ENCODE measurements around the gene BTBD2.

Gene BTBD2

DNA sequence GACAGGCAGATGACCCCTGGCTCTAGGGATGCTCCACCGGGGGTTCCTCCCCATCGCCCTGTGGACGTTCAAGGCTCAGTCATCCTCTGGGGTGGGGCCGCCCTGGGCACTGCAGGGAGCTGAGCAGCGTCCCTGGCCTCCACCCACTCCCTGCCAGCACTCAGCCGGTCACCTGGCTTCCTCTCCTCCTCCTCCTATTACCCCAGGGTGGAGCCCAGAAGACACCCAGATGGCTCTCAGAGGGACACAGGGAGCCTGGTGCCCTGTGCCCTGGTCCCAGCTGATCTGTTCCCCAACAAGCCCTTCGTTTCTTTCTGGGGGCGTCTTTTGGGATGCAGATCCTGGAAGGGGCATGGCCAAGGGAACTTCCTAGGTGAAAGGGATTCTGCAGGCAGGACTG lies 39.2 kb upstream of the BTBD2 start:
- no peaks in the 10 kb centered on the region for H3F3A ChIP-seq (ENCODE audit: low read depth)
- H2AFZ ChIP-seq (ENCODE audit: low read length) = no peak overlapping the region
- no peaks in the 10 kb centered on the region for H3K9me2 ChIP-seq (replicated peaks; ENCODE audit: low read depth, low read length)
- peak overlapping the region; percentile 48 for H3K4me3 ChIP-seq (ENCODE audit: low read length, poor library complexity, severe bottlenecking)
- H4K20me1 ChIP-seq (ENCODE audit: insufficient read depth, low read length, poor library complexity, severe bottlenecking) = peaks cover 10% of the 10 kb centered on the region
- H3K27me3 ChIP-seq (ENCODE audit: insufficient read depth, low read length, poor library complexity, severe bottlenecking) = no peaks in the 10 kb centered on the region
- H3K9ac ChIP-seq (ENCODE audit: low read depth, low read length, poor library complexity, severe bottlenecking) = no peak overlapping the region
- TF ChIP-seq, protein P1, sequence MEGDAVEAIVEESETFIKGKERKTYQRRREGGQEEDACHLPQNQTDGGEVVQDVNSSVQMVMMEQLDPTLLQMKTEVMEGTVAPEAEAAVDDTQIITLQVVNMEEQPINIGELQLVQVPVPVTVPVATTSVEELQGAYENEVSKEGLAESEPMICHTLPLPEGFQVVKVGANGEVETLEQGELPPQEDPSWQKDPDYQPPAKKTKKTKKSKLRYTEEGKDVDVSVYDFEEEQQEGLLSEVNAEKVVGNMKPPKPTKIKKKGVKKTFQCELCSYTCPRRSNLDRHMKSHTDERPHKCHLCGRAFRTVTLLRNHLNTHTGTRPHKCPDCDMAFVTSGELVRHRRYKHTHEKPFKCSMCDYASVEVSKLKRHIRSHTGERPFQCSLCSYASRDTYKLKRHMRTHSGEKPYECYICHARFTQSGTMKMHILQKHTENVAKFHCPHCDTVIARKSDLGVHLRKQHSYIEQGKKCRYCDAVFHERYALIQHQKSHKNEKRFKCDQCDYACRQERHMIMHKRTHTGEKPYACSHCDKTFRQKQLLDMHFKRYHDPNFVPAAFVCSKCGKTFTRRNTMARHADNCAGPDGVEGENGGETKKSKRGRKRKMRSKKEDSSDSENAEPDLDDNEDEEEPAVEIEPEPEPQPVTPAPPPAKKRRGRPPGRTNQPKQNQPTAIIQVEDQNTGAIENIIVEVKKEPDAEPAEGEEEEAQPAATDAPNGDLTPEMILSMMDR (conservative IDR thresholded peaks at IDR 0.05; ENCODE audit: low read length) = no peak
- no peak for TF ChIP-seq EZH2phosphoT487 (IDR thresholded peaks at IDR 0.05; ENCODE audit: borderline replicate concordance)
- no peaks in the 10 kb centered on the region for H3K36me3 ChIP-seq (ENCODE audit: insufficient read depth, low read length)
- H3K79me2 ChIP-seq (ENCODE audit: insufficient read depth, low read length) = peaks cover 45% of the 10 kb centered on the region
- H3K9me3 ChIP-seq (ENCODE audit: insufficient read depth, low read depth, low read length) = no peaks in the 10 kb centered on the region
- H3K4me2 ChIP-seq (ENCODE audit: low read depth, low read length, poor library complexity, severe bottlenecking) = peak overlapping the region; percentile 27
- peaks cover 48% of the 10 kb centered on the region for H3K4me1 ChIP-seq (ENCODE audit: insufficient read depth, low read length, poor library complexity, severe bottlenecking)

DNA sequence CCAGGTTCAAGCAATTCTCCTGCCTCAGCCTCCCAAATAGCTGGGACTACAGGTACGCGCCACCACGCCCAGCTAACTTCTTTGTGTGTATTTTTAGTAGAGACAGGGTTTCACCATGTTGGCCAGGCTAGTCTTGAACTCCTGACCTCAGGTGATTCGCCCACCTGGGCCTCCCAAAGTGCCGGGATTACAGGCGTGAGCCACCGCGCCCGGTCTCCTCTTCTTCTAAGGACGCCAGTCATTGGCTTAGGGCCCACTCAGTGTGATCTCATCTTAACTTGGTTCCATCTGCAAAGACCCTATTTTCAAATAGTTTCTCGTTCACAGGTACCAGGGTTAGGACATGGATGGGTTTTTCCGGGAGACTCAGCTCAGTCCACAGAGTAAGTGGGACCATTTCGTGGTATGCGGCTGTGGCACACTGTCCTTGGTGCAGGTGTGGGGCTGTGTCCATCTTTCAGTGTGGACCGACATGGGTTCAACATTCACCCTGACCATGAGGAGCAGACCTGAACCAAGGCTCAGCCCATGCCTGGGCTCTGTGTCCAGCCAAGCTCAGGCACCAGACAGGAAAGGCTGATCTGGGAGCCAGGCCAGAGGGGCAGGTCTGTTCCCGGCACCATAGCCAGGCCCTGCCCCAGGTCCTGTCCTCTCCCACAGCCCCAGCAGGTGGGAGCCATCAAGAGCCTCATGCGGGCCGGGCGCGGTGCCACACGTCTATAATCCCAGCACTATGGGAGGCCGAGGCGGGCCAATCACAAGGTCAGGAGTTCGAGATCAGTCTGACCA lies 38.3 kb upstream of the BTBD2 start:
- Histone ChIP-seq H3K9me2 (replicated peaks; ENCODE audit: low read depth, low read length) (no peaks in the 10 kb centered on the region), H3K4me3 (ENCODE audit: low read length, poor library complexity, severe bottlenecking) (peak overlapping the region; percentile 55), H3K9ac (ENCODE audit: low read depth, low read length, poor library complexity, severe bottlenecking) (peak overlapping the region; percentile 6), H3K9me3 (ENCODE audit: insufficient read depth, low read depth, low read length) (no peaks in the 10 kb centered on the region), H3K4me1 (ENCODE audit: insufficient read depth, low read length, poor library complexity, severe bottlenecking) (peaks cover 54% of the 10 kb centered on the region), H2AFZ (ENCODE audit: low read length) (no peak overlapping the region), H4K20me1 (ENCODE audit: insufficient read depth, low read length, poor library complexity, severe bottlenecking) (peaks cover 20% of the 10 kb centered on the region), H3K79me2 (ENCODE audit: insufficient read depth, low read length) (peaks cover 46% of the 10 kb centered on the region), H3K4me2 (ENCODE audit: low read depth, low read length, poor library complexity, severe bottlenecking) (peak overlapping the region; percentile 47), H3F3A (ENCODE audit: low read depth) (no peaks in the 10 kb centered on the region), H3K27me3 (ENCODE audit: insufficient read depth, low read length, poor library complexity, severe bottlenecking) (no peaks in the 10 kb centered on the region), H3K36me3 (ENCODE audit: insufficient read depth, low read length) (no peaks in the 10 kb centered on the region)
- no peak for TF ChIP-seq EZH2phosphoT487 (IDR thresholded peaks at IDR 0.05; ENCODE audit: borderline replicate concordance)
- TF ChIP-seq, protein P1 (conservative IDR thresholded peaks at IDR 0.05; ENCODE audit: low read length) = no peak

DNA sequence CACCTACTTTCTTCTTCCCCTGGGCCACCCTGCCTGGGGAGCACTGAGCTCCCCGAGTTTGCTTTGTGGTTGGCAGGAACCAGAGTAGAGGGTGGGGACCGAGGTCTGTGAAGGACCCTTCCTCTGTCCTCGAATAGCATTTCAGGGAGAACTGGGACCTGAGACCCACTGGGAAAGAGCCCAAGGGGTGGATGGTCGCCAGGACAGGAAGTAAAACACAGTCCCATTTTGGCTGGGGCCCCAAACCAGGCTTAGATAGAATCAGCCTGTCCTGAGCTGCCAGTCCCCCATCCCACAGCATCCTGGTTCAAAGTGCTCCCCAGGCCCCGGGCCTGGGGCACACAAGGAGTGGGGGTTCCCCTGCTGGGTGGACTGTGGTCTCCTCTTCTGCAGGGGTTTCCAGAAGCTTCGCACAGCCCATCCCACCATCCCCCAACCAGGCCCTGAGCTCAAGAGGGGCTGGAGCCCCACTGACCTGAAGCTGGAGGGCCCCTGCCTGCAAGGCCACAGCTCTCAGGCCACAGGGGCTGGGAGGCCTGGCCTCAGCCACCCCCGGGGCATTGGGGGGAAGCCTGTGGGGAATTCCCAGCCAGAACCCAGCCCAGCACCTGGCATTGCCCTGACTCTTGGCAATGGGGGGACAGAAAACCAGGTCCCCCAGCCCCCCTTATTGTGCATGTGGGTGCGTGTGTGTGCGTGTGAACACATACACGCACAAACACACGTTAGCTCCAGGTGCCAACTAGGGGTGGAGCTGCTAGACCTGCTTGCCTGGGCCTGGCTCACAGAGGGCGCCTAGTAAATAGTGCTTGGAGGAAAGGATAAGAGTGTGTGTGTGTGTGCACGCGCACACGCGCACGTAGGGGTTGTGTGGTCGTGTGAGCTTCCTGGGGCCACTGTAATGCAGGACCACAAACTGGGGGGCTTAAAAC lies 36.5 kb upstream of the BTBD2 start:
- peak overlapping the region; percentile 73 for H3K4me3 ChIP-seq (ENCODE audit: low read length, poor library complexity, severe bottlenecking)
- H3F3A ChIP-seq (ENCODE audit: low read depth) = no peaks in the 10 kb centered on the region
- peaks cover 61% of the 10 kb centered on the region for H3K4me1 ChIP-seq (ENCODE audit: insufficient read depth, low read length, poor library complexity, severe bottlenecking)
- 0 out of 2 replicates have a peak overlapping the region, but pooled peaks have one; percentile 47 for H2AFZ ChIP-seq (ENCODE audit: low read length)
- H4K20me1 ChIP-seq (ENCODE audit: insufficient read depth, low read length, poor library complexity, severe bottlenecking) = peaks cover 37% of the 10 kb centered on the region
- no peaks in the 10 kb centered on the region for H3K9me2 ChIP-seq (replicated peaks; ENCODE audit: low read depth, low read length)
- no peaks in the 10 kb centered on the region for H3K9me3 ChIP-seq (ENCODE audit: insufficient read depth, low read depth, low read length)
- no peak for TF ChIP-seq EZH2phosphoT487 (IDR thresholded peaks at IDR 0.05; ENCODE audit: borderline replicate concordance)
- TF ChIP-seq, protein P1 (conservative IDR thresholded peaks at IDR 0.05; ENCODE audit: low read length) = 0 out of 2 replicates have a peak, but pooled peaks have one; percentile 22
- no peaks in the 10 kb centered on the region for H3K36me3 ChIP-seq (ENCODE audit: insufficient read depth, low read length)
- peaks cover 56% of the 10 kb centered on the region for H3K79me2 ChIP-seq (ENCODE audit: insufficient read depth, low read length)
- H3K27me3 ChIP-seq (ENCODE audit: insufficient read depth, low read length, poor library complexity, severe bottlenecking) = no peaks in the 10 kb centered on the region
- peak overlapping the region; percentile 70 for H3K4me2 ChIP-seq (ENCODE audit: low read depth, low read length, poor library complexity, severe bottlenecking)
- H3K9ac ChIP-seq (ENCODE audit: low read depth, low read length, poor library complexity, severe bottlenecking) = peak overlapping the region; percentile 72

Measured in Loucy (cell line).